ENCODE results near the gene ADGRV1.

ADGRV1 gene

DNA sequence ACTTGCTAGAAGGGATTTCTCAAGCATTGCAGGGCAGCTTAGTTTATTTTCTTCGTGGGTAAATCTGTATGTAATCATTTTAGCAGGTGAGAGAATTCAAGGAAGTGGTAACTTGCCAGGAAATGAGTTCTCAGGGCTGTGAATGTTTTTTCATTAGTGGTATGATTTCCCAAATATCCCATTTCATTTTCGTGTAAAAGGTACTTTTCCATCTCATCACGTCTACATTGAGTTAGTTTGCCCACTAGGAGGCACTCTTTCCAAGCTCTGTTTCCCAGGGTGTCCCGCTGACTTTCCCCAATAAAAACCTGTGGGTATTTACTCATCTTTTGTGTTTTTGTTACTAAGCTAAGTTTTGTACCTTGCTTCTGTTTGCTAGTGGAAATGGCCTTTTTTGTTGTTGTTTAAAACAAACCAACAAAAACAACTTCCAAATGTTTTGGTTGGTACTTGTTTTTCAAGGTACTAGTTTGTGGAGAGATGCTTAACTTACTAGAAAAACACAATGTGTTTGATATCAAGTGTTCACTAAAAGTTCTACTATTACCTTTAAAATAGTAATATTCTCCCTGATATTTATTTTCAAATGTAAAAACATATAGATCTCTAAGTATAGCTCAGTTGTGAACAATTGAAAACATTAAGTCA is 373.6 kb downstream of the ADGRV1 start:
- Mint-ChIP-seq H3K27ac (no peak overlapping the region), H3K9me3 (ENCODE audit: low read depth) (no peaks in the 10 kb centered on the region), H3K4me1 (ENCODE audit: low read depth) (peaks cover 2% of the 10 kb centered on the region), H3K4me3 (no peak overlapping the region), H3K27me3 (peaks cover 1% of the 10 kb centered on the region), H3K36me3 (peaks cover 3% of the 10 kb centered on the region)

DNA sequence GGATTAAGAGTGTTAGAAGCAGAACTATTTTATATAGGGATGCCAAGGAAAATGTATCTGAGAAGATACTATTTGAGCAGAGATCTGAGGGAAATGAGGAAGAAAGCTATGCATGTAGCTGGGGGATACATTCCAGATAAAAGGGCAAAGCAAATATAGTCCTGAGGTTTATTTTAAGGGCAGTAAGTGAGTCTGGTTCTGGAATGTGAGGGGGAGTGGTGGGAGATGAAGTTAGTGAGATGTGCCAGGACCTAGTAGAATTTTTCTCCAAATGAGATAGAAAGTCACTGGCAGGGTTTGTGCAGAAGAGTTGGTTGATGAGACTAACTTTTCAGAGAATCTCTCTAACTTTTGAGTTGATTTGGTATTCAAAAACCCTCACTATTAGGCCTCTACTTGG is 374.7 kb downstream of the ADGRV1 start:
- Mint-ChIP-seq H3K27me3 (peaks cover 1% of the 10 kb centered on the region), H3K4me1 (ENCODE audit: low read depth) (peaks cover 2% of the 10 kb centered on the region), H3K4me3 (no peak overlapping the region), H3K9me3 (ENCODE audit: low read depth) (no peaks in the 10 kb centered on the region), H3K27ac (no peak overlapping the region), H3K36me3 (no peaks in the 10 kb centered on the region)

DNA sequence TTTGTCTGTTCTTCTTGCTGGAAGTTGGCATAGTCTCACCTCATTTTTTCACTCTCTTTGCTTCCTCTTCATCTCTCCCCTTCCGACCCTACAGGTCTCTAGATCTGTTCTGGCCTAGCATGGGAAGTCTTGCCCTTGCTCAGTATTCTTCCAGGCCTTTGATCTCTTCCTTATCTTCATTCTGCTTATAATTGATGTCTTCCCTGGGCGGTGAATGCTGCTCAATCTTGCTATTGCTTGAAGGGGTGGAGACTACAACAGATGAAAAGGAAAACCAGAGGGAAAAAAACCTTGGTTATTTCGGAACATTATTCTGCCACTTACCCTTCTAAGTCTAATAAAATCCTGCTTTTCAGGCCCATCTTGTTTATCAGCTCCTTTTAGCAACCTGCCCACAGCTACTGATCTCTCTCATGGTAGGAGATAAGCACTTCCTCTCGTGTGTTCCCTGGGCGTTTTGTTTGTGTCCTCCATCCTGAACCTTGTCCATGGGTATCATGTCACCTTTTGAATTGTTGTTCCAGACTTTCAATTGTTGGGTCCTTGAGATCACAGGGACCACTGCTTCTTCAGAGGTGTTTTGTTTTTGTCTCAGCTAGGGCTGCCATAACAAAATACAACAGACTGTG is 375.6 kb downstream of the ADGRV1 start:
- H3K36me3 Mint-ChIP-seq: no peaks in the 10 kb centered on the region
- H3K4me3 Mint-ChIP-seq: no peak overlapping the region
- H3K27me3 Mint-ChIP-seq: peaks cover 1% of the 10 kb centered on the region
- H3K4me1 Mint-ChIP-seq (ENCODE audit: low read depth): peaks cover 2% of the 10 kb centered on the region
- H3K9me3 Mint-ChIP-seq (ENCODE audit: low read depth): no peaks in the 10 kb centered on the region
- H3K27ac Mint-ChIP-seq: no peak overlapping the region

DNA sequence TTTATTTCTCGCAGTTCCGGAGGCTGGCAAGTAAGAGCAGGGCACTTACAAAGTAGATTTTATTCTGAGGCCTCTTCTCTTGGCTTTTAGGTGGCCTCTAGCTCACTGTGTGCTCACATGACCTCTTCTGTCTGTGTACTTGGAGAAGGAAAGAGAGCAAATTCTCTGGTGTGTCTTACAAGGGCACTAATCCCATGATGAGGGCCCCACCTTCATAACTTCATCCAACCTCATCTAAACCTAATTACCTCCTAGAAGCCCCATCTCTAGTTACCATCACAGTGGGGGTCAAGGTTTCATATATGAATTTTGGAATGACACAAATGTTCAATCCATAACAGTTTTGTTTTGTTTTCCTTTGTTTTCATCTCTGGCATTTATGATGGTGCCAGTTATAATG is 376.1 kb downstream of the ADGRV1 start:
- H3K27ac Mint-ChIP-seq: no peak overlapping the region
- no peaks in the 10 kb centered on the region for H3K9me3 Mint-ChIP-seq (ENCODE audit: low read depth)
- peaks cover 1% of the 10 kb centered on the region for H3K27me3 Mint-ChIP-seq
- peaks cover 2% of the 10 kb centered on the region for H3K4me1 Mint-ChIP-seq (ENCODE audit: low read depth)
- H3K4me3 Mint-ChIP-seq: no peak overlapping the region
- no peaks in the 10 kb centered on the region for H3K36me3 Mint-ChIP-seq

DNA sequence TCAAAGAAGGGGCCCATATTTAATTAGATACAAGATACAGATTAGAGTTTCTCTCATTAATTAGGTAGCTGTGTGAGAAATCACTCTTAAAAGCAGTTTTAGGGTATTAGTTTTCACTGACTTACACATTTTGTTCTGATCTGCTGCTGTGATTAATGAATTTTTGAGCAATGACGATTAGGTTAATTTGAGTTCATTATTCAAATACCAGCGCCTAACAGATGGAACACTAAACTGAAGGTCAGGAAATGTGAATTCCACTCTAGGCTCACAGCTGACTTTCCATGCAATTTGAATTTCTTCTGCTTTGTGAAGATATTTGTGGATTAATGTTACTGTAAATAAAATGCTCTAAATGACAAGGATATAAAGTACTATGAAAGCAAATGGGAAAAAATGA is 380.6 kb downstream of the ADGRV1 start:
- Mint-ChIP-seq H3K4me1 (ENCODE audit: low read depth) (peaks cover 11% of the 10 kb centered on the region), H3K27ac (no peak overlapping the region), H3K9me3 (ENCODE audit: low read depth) (no peaks in the 10 kb centered on the region), H3K4me3 (no peak overlapping the region), H3K27me3 (no peaks in the 10 kb centered on the region), H3K36me3 (no peaks in the 10 kb centered on the region)

DNA sequence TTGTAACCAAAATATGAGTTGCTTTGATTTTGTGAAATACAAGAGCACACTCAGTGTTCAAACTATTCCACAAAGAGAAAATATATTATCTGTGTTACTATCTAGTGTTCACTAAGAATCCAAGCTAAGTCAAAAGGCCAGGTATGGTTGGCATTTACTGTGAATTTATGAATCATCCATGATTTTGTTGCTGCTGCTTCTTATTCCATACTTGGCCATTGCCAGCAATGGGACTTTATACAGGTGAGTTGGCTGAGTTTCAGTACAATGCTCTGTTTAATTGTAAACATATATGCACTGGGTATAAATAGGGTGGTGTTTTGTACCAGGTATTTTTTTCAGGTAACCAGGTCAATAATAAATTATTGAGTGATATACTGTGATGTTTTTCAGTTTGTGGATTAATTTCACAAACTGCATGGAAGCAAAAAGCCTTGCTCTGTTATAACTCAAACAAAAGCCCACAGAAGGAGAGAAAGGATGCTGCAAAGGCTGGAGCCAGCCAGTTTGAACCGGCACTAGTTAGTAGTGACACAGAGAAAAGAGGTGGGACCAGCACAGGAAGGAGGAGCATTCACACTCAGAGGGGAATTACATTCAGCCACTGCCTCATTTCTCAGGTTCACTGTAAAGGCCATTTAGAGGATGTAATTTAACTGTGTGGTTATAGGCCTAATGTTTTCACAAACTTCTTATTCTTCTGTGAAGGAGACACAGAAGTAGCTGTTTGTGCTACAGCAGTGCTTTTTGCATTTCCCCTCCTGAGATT is 381.8 kb downstream of the ADGRV1 start:
- no peaks in the 10 kb centered on the region for H3K9me3 Mint-ChIP-seq (ENCODE audit: low read depth)
- no peak overlapping the region for H3K4me3 Mint-ChIP-seq
- no peak overlapping the region for H3K27ac Mint-ChIP-seq

DNA sequence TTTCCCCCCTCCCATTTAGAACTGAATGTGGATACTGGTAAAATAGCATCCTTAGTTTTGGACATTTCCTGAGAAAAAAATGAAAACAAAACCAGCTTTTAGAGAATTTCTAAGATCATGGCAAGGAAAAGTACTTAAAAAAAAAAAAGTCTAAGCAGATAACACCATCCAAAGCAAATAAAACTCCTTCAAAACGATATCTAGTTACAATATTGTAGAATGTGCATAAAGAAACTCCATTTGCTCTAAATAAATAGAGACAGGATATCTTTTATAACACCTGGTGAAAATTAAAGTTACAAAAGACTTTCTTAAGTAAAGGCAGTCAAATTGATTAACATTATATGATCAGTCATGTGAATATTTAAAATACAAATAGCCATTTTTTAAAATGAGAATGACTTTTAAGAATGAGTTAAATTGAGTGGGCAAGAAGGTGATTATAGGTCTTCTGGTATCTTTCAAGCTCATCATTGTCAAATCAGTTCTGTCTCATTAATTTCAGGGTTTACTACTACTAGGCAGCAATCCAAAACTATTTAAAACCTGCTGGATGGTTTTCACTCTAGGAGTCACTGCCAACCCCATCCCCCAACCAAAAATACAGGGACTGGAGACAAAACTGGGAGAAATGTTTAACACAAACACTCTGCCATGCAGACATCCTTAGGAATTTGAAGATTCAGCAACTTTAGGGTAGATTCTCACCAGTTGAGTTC is 382.6 kb downstream of the ADGRV1 start:
- Mint-ChIP-seq H3K9me3 (ENCODE audit: low read depth) (no peaks in the 10 kb centered on the region), H3K27ac (no peak overlapping the region), H3K4me3 (no peak overlapping the region)

More for the DNA sequence above, 381.8 kb downstream of the ADGRV1 start:
- no peaks in the 10 kb centered on the region for H3K36me3 Mint-ChIP-seq
- peaks cover 11% of the 10 kb centered on the region for H3K4me1 Mint-ChIP-seq (ENCODE audit: low read depth)
- H3K27me3 Mint-ChIP-seq: no peaks in the 10 kb centered on the region

DNA sequence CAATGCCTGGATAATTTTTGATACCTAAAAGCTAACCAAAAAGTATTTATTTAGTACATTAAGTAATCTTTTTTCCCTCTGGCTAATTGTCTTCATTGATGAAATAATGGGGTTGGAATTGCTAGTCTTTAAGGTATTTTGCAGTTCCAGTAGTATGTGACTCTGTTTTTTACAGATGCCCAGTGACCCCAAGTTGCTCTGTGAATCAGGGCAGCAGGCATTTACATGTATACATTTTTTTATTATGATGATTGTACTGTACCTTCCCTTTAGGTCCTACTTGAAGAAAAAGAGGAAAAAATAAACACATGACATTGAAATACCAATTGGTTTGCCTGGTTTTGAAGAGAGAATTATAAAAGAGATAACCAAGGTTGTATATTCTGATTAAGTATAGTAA is 385.5 kb downstream of the ADGRV1 start:
- peaks cover 2% of the 10 kb centered on the region for H3K27me3 Mint-ChIP-seq

More for the DNA sequence above, 382.6 kb downstream of the ADGRV1 start:
- H3K27me3 Mint-ChIP-seq: no peaks in the 10 kb centered on the region
- H3K36me3 Mint-ChIP-seq: no peaks in the 10 kb centered on the region
- peaks cover 11% of the 10 kb centered on the region for H3K4me1 Mint-ChIP-seq (ENCODE audit: low read depth)

DNA sequence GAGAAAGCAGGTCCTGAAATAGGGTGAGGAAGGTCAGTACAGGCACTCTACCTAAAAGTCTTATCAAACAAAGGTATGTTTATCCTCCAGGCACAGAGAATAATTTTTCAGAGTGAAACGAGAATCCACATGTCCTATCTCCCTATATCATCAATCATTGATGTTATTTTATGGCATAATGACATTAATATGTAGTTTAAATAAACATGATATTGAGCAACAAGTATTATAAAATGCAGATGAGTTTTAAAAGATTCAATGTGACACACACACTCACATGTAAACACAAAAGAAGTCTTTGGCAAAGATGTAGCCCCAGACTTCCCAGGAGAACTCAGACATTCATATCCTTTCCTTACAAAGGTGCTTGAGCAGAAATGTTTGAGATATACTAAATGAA is 389.1 kb downstream of the ADGRV1 start:
- Mint-ChIP-seq H3K27ac (no peak overlapping the region), H3K9me3 (ENCODE audit: low read depth) (no peaks in the 10 kb centered on the region), H3K4me3 (no peak overlapping the region), H3K27me3 (peaks cover 5% of the 10 kb centered on the region), H3K4me1 (ENCODE audit: low read depth) (no peaks in the 10 kb centered on the region), H3K36me3 (no peaks in the 10 kb centered on the region)

More for the DNA sequence above, 385.5 kb downstream of the ADGRV1 start:
- Mint-ChIP-seq H3K4me1 (ENCODE audit: low read depth) (peaks cover 11% of the 10 kb centered on the region), H3K4me3 (no peak overlapping the region), H3K27ac (no peak overlapping the region), H3K36me3 (no peaks in the 10 kb centered on the region), H3K9me3 (ENCODE audit: low read depth) (no peaks in the 10 kb centered on the region)

DNA sequence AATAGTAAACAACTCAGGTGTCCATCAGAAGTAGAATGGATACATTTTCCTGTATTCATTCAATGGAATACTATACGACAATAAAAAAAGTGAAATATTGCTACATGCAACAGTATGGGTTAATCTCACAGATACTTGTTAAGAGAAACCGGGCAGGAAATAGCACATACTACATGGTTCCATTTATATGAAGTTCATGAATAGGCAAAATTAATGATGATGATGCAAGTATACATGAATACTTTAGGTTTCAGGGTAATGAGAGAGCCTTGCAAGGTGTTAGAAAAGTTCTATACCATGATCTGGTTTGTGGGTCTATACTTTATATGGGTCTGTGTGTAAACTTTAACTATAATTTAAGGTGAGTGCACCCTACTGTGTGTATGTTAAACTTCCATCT is 390.4 kb downstream of the ADGRV1 start:
- Mint-ChIP-seq H3K27ac (no peak overlapping the region), H3K9me3 (ENCODE audit: low read depth) (no peaks in the 10 kb centered on the region), H3K27me3 (peaks cover 5% of the 10 kb centered on the region), H3K36me3 (no peaks in the 10 kb centered on the region), H3K4me1 (ENCODE audit: low read depth) (no peaks in the 10 kb centered on the region), H3K4me3 (no peak overlapping the region)

DNA sequence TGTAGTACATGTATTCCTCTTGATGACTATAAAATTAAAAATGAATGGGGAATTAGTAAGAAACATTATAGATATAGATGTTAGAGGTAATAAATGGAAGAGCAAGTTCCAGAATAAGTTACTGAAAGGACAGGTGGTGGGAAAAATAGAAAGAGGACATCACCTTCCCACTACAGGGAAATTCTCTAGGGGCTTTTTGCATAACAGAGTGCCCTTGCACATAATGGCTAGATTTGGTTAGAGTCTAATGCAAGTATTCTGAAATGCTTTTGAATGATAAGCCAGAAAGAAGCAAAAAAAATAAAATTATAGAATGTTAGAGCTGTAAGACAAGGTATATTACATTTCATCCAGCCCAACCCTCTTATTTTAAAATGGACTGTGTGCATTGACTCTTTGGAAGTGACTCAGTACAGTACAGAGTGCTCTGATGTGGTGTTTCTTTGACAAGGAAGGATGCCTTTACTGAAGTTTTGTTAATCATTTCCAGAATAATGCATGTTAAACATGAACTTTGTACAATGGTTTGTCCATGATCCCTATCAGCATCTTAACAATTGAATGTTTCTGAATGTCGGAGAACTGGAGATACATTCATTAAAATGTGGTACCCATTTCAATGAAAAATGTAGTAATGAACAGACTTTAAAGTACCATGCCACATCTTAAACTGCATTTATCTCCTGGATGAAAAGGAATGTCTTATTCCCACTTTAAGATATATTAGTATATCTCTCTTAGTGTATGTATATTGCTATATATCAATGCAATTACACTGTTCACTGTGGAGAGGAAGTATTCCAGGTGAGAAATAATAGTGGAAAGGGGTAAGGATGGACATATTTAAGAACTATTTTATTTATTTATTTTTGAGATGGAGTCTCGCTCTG is 391.1 kb downstream of the ADGRV1 start:
- Mint-ChIP-seq H3K4me1 (ENCODE audit: low read depth) (no peaks in the 10 kb centered on the region), H3K4me3 (no peak overlapping the region), H3K27me3 (peaks cover 5% of the 10 kb centered on the region), H3K36me3 (no peaks in the 10 kb centered on the region), H3K27ac (no peak overlapping the region), H3K9me3 (ENCODE audit: low read depth) (no peaks in the 10 kb centered on the region)

DNA sequence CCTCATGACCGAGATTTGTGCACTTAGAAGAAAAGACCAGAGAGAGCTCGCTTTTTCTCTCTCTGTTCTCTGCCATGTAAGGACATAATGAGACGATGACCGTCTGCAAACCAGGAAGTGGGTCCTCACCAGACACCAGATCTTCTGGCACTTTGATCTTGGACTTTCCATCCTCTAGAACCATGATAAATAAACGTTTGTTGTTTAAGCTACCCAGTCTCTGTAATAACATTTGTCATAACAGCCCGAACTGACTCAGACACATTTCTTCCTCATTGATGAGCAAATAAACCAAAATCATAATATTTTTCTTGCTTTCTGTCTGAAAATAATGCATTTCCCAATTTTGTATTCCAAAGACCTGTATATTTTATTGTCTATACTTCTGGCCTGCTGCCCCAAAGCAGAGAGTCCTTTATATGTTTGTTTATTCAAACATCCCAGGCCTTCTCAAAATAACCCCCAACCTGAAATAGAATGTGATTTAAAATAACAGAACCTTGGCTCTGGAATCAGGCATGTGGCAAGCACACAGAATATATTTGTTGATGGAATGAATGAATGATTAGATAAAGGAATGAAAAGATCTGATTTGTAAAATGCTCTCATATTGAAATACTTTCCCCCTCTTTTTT is 396.5 kb downstream of the ADGRV1 start:
- no peaks in the 10 kb centered on the region for H3K36me3 Mint-ChIP-seq
- H3K4me3 Mint-ChIP-seq: no peak overlapping the region
- peaks cover 9% of the 10 kb centered on the region for H3K27me3 Mint-ChIP-seq
- H3K9me3 Mint-ChIP-seq (ENCODE audit: low read depth): no peaks in the 10 kb centered on the region
- H3K27ac Mint-ChIP-seq: no peak overlapping the region
- H3K4me1 Mint-ChIP-seq (ENCODE audit: low read depth): peaks cover 4% of the 10 kb centered on the region

DNA sequence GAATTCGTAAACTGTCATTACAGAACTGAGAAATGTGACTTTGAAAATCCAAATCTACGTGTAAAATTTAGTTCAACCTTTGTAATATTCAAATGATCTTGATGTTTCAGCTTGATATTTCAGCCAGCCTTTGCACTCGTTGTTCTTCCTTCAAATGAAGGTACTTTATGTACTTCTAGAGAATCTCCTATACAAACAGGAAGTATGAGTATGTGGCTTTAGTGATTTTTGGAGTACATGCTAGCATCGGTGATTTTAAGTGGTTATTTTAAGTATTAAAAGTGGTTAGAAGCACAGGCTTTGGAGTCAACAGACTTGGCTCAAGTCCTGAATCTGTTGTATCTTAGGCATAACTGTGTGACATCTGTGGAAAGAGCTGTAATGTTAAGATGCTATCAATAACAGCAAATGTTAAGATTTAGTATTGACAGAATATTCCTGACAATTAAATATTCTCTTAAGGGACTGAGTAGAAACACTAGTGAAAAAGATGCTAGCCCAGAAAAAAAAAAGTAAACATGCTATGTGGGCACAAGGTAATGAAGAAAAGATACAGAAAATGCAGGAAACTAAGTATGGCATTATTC is 398.0 kb downstream of the ADGRV1 start:
- Mint-ChIP-seq H3K27ac (no peak overlapping the region), H3K4me3 (no peak overlapping the region), H3K9me3 (ENCODE audit: low read depth) (no peaks in the 10 kb centered on the region), H3K4me1 (ENCODE audit: low read depth) (peaks cover 4% of the 10 kb centered on the region), H3K27me3 (peaks cover 9% of the 10 kb centered on the region), H3K36me3 (no peaks in the 10 kb centered on the region)
